Stimulated activated CD4-positive, alpha-beta T cell treated with anti-CD3 and anti-CD28 coated beads, TNF-alpha, amount 100 ng/mL, for 4 hours (primary cell): ENCODE data around the gene CACNA1A.
"Not testable (repeated sequence)": the region's sequence is repeated elsewhere in the genome, so short reads cannot be mapped to it uniquely, and the experiment has no call there.

Experiments used
- DNase-seq, 3 experiments: peaks; one replicate each; pipeline ENCODE4 v3.0.0-alpha.2; 2020; ENCODE audit warnings: low read depth in 3 of 3

Gene CACNA1A

GRCh38 chr19:13427273-13428051 lies 78.8 kb downstream of the CACNA1A start:
- no peak for DNase-seq

- DNase-seq, result not testable (repeated sequence)
Measured at GRCh38 chr19:13425875-13426274, 80.4 kb downstream of the CACNA1A start.

DNA sequence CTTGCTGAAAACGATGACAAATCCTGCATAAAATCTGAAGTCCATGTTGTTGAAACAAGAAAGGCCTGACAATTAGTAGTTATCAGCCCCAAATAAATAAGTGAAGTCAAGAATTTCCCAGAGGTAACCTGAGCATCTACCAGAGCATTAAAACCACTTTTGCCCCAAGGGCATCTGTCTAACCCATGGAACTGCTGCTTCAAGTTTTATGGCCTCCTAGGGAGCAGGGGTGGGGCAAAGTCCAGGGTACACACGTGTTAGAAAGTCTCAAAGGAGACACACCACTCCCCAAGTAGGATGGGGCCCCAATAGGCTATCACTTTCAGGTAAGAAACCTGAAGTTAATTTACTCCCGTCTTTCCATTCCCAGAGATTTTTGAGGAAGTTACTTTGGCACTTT lies 81.1 kb downstream of the CACNA1A start:
- DNase-seq, result no peak

- DNase-seq, result no peak
Measured at GRCh38 chr19:13420780-13421179, 85.5 kb downstream of the CACNA1A start.

DNA sequence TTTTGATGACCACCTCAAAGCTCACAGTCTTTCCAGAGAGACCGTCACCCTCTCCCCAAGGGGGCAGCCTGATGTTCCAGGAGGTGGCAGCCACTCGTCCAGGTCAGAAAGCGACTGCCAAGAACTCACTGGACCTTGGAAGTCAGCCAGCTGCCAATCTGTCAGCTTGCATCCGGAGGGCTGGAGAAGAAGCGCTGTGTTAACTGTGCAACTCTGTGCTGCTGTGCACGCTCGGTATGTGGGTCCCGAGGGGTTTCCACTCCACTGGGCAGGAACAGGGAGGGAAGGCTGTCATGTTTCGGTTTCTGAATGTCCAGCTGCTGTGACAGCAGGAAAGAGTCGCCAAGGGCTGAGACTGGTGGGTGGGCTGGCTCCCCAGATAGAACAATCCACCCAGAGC lies 89.2 kb downstream of the CACNA1A start:
- no peak for DNase-seq

DNA sequence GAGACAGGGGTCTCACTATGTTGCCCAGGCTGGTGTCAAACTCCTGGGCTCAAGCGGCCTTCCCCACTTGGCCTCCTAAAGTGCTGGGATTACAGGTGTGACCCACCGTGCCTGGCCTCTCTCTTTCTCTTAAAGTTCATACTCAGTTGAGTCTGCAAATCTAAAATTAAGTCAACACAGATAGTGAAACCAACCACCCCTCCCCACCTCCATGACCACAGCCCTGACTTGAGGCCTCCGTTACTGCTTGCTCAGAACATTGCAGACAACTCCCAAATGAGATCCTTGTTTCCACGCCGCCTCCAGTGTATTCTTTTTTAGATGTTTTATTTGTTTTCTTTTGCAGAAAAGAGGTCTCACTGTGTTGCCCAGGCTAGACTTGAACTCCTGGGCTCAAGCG lies 94.4 kb downstream of the CACNA1A start:
- DNase-seq, result no peak

DNA sequence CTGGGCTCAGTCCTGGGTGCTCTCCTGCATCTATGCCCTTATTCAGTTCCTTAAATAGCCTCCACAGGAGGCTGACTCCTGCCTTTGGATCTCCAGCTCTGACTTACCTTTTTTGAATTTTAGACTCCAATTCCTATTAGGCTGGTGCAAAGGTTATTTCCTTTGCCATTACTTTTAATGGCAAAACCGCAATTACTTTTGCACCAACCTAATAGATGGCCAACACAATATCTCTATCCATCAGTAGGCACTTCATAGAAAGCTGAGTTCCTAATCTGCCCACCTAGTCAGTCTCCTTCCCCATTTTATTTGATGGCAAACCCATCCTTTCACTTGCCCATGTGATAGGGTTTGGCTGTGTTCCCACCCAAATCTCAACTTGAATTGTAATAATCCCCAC lies 95.3 kb downstream of the CACNA1A start:
- no peak for DNase-seq

GRCh38 chr19:13408889-13409518 lies 97.3 kb downstream of the CACNA1A start:
- DNase-seq, result no peak

DNA sequence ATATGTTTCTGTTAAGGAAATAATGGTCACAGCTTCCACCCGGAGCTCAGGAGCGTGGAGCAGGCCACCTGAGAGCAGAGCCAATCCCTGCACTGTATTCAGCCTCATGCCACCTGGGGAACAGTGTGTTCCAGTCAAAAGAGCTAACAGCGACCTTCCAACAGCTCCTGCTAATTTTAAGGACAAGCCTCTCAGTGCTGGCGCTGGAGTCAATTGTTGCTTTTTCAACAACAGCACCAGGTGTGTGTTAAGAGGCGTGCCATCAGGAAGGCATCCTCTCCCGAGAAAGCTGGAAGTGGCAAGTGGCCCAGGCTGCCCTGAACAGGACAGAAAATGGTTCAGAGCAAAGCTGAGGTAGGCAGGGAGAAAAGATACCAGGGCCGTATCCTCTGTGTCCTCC lies 102.0 kb downstream of the CACNA1A start:
- no peak for DNase-seq

GRCh38 chr19:13401388-13401787 lies 104.9 kb downstream of the CACNA1A start:
- no peak for DNase-seq

DNA sequence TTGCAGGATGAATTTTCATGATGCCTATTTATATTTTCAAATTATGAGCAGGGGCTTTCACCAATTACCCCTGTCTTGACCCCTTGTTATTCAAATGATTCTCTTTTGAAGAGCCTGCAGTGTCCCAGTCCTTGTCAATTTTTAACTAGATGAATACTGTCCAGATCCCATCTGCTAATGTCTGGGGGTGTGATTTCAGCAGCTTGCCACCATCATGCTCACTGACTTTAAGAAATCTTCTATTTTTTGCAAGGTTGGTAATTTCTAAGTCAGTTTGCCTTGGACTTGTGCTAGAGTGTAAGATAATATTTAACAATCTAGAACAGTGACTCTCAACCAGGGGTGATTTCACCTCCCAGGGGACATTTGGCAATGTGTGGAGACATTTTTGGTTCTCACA lies 106.0 kb downstream of the CACNA1A start:
- no peak for DNase-seq

DNA sequence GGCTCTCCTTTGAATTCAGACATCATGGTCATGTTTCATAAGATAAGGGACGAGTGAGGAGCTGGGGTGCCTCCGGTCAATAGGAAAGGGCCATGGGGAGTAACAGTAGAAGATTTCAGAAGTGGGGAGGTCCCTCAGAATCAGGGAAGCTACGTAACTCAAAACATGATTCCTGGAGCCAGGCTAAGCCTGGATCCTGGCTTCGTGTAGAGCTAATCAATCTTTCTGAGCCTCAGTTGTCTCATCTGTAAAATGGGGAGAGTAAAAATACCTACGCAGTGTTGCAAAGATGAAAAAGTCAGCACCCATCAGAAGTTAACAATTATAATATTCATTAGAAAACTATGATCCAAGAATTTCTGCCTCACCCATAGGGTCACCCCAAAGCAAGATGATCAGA lies 106.5 kb downstream of the CACNA1A start:
- no peak for DNase-seq

DNA sequence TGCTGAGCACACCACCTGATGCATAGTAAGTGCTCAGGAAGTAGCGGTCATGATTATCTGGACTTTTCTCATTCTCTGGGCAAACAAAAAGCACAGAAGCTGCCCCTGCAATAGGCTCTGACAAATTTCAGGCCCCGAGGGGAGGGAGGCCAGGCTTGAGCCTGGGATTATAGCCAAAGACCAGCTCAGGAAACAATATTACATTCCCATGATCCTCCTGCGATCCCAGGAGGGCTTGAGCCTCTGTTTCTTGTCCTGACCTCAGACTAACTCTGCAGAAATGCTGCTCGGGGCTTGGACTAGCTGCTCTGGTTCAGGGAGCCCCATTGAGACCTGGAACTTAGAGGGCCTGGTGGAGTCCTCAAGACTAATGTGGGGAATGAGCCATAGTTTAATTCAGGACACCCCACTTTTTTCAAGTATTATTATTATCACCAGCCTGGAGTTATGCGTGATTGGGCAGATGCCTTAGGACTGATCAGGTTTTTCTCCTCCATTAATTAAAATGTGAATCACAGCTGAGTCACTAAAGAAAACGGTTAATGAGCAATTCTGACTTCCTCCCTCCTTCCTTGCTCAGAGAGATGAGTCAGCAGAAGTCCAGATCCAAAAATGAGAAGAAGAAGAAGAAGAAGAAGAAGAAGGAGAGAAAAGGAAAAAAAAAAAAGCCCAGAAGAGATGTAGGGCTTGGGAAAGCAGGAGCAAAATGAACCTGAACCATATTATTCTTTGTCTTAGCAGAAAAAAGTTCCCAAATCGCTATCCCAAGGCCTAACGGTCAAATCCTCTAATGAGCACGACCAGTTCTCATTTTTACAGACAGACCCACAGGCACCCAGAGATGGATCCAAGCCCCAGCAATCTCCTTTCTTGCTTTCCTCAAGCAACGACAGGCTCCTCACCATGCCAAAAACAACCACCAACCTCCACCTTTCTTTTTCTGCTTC lies 107.2 kb downstream of the CACNA1A start:
- no peak for DNase-seq

GRCh38 chr19:13398182-13398581 lies 108.1 kb downstream of the CACNA1A start:
- DNase-seq, result no peak

DNA sequence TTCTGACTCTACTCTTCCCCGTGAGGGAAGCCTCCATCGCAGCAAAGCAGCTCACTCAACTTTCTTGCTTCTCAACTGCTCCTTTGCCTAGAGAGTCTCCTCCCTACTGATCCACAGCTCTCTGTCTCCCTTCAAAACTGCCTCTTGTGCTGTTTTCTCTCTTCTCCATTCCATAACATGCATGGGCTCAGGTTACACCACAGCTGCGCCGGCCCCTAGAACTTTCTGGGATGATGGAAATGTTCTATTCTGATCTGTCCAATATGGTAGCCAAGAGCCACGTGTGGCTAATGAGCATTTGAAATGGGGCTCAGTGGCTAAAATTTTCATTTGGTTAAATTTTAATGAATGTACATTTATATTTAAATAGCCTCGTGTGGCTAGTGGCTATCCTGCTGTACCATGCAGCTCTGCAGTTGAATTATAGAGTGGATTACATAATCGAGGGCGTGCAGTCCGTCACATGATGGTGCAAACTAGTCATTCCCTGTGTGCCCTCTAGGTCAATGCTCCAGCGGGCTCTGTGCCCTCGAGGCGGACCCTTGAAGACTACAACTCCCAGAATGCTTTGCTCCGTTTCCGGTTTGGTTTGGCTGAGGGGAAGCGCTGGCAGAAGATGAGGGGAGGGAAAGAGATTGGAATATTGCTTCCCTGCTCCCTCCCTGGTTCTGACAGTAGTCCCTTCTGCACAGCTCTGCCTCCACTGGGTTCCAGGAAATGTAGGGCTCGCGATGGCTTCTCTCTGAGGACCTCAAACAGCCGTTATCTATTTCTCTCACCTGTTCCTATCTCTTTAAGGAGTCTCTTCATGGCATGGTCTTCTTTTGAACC lies 109.8 kb downstream of the CACNA1A start:
- DNase-seq, result no peak

DNA sequence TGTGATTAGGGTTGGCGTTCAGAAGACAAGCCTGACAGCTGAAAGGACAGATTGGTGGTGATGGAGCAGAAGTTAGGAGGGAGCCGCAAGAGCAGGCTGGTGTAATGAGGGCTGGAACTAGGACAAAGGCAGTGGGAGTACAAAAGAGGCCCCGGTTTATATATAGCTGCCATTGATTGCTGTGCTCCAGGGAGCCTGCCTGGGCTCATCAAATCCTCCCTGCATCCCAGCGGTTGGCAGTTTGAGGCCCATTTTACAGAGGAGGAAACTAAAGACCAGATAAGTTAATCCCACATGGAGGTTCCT lies 123.7 kb downstream of the CACNA1A start:
- DNase-seq, result no peak

- no peak for DNase-seq
Measured at GRCh38 chr19:13381827-13382632, 124.2 kb downstream of the CACNA1A start.

- no peak for DNase-seq
Measured at GRCh38 chr19:13376537-13376936, 129.7 kb downstream of the CACNA1A start.

DNA sequence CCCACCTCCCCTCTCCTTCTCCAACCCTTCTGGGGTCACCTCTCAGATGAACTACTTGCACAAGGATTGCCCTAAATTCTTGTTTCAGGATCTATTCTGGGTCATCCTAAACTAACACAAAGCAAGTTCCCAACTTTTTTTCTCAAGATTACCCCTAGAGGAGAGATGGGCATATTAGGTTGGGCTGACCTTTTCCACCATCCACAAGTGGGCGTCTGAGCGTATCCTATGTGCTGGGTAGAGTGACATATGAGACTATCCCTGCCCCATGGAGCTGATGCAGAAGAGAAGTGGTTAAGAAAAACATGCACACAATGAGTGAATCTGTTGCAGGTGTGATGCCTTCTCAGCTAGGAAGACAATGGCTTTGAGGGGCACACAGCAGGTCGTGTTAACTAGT lies 132.7 kb downstream of the CACNA1A start:
- DNase-seq, result no peak

DNA sequence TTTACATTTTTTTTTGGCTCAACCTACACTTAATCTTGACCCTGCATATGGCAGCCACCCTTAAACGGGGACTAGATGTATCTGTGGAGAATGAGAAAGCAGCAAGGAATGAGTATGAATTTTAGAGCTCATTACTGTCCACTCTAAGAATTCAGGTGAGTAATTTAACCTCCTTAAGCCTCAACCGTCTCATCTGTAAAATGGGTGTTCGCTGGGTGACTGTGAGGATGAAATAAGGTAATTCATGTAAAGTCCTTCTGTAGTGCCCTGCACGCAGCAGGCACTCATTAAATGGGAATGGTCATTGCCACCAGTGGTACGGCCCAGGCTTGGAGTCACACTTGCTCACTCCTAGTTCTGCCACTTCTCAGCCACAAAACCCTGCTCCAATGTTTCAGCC lies 135.3 kb downstream of the CACNA1A start:
- no peak for DNase-seq
